Astrocyte of the hippocampus (primary cell): Measurements from ENCODE around the gene KLHL42.
A peak's percentile ranks its signal among the peaks of the same experiment; 100 is the strongest.

ENCODE experiments used
- DNase-seq: peaks from one replicate; pipeline ENCODE4 v3.0.0; 2011; ENCODE audit warnings: low read depth, low spot score

KLHL42 gene

DNA sequence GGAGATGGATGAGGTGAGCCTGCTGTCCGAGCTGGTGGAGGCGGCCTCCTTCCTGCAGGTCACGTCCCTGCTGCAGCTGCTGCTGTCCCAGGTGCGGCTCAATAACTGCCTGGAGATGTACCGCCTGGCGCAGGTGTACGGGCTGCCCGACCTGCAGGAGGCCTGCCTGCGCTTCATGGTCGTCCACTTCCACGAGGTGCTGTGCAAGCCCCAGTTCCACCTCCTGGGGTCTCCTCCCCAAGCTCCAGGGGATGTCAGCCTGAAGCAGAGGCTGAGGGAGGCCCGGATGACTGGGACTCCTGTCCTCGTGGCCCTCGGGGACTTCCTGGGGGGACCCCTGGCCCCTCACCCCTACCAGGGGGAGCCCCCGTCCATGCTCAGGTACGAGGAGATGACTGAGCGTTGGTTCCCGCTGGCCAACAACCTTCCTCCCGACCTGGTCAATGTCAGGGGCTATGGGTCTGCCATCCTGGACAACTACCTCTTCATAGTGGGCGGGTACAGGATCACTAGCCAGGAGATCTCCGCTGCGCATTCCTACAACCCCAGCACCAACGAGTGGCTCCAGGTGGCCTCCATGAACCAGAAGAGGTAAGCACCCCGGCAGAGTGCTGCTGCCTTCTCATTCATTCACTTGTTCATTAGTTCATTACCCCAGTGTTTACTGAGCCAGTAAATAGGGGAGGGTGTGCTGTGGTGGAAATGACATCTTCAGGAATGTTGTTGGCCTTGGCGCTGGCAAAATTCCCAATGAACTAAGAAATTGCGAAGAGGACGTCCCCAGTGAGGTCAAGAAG lies 777 bp downstream of the KLHL42 start:
- peak; percentile 69 for DNase-seq

DNA sequence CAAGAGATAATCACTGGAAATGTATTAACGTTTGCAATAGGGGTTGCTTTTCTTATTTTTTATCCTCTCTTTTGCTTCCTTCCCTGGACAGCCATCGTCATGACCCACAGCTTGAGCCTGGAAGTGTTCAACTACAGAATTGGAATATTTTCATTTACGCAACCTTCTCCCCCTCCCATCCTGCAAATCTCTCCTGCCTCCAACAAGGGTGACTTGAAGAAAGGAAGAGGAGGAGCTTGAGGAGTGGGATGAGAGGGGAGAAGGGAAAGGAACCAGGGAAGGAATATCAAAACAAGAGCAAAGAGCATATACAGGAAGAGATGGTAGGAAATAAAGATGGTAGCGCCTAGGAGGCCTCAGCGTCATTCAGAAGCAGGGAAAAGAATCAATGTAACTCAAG lies 1.6 kb downstream of the KLHL42 start:
- DNase-seq: peak; percentile 26

DNA sequence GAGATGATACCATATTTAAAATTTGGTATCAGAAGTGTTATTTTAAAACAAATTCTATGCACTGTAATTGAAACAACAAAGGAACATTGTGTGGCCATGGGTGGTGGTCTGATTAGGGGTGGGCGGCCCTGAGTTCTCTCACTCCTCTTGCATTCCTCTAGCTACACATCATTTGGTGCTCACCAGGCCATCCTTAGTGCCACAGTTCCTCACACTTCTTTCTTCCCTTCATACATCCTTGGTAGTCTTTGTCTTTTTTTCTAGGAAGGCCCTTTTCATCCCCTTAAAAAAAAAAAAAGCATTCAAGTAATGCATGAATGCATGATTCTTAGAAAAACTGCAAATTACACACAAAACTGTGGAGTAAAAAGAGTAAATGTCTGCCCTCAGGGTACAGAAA lies 2.4 kb downstream of the KLHL42 start:
- peak; percentile 16 for DNase-seq

DNA sequence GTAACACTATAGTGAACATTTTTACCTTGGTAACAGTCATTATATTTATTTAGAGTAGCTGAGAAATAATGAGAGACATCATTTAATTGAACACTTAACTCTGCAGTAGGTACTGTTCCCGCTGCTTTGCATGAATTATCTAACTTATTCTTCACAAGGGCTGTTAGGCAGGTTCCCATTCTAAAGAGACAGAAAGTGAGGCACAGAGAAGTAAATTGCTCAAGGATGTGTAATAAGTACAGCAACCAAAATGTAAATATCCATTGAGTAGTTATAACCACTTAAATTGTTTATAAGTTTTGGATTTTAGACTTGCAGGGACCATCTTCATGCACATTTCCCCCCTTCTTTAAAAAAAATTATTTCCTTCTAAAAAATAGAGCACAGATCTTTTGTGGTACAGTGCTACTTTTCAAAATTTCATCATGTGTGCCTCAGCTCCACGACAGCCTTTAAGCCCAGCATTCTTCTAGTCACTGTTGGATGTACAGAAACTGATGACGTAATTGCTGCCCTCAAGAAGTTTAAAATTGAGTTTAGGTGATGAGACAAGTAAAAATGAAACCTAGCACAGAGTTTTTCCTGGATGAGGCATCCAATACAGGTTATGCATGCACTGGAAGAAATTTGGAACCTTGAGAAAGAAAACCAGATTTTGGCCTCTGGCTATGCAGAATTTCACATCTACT lies 6.0 kb downstream of the KLHL42 start:
- DNase-seq: peak; percentile 24

DNA sequence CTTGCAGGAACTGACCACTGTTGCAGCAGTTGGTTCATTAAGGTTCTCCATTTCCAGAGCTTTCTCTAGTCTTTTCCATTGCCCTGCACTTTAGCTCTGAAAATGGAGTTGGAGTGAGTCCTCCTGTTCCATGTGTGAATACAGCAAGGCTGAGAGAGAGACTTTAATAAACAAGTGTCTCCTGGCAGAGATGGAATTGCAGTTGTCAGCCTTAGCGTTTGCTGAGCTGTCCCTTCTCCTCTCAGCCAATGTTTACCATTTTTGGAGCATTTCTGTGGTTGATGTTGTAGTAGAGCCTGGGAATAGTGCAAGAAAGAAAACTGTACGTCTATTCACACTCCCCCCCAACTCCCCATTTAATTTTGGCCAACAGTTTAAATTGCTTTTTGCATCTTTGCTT lies 7.5 kb downstream of the KLHL42 start:
- peak; percentile 60 for DNase-seq

DNA sequence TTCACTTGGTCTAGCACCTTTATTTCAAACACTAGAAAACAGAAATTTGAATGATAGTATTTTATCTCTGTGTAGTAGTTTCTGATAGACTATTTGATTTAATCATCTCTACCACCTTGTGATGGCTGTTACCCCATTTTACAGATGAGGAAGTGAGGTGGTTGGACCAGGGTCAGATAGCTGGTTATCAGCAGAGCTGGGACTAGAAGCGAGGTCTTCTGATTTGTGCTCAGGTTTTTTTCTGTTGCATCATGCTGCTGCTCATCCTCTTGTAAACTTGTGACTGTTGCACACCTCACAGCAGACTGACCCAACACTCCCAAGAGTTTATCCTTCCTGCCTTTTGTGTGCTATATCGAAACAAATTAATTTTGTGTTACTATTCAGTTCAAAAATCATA lies 10.1 kb downstream of the KLHL42 start:
- no peak for DNase-seq

DNA sequence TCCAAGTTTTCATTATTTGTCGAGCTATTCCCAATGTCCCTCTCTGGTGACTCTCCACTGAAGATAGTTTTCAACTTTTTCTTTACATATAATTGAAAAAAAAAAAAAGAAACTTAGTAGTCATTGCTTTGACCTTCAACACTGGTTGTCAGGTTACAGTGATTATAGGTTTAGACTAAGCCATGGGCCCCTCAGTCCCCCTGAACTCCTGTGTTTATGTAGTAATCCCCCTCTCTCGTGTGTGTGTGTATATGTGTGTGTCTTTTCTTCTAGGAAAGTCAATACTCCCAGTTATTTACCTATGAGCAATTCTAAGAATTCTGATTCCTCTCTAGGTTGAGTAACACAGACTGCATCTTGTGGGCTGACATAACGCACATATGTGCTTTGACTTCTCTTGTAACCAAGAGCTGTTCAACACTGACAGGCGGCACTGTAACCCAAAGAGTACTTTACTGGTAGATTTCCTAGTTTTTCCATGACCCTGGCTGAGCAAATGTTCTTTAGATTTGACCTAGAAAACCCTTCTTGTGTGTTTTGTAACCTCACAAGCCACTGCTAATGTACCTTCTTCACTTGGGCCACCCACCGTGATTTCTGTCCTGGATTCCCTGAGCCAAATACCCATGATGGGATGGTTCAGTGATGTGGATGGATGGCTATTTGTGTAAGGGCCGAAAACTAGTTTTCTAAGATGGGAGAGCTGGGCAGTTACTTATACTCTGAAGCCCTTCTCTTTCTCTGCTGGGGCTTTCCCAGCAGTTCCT lies 15.0 kb downstream of the KLHL42 start:
- DNase-seq: no peak

DNA sequence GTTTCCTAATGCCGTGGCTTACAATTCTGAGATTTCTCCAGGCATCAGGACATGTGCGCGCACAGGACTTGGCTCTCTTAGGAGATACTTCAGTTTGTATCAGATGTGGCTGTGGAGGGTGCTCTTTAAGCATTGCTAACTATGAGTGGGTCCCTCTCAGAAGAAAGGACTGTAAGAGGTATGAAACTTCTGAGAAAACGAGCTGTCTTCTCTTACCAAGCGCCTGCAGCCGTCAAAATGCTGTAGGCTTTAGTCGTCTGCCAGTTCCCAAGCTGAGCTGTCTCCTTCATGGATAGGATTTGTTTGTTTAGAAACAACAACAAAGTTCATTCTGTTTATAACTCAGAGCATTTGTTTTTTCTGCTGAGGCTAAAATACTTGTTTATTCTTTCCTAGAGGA lies 16.1 kb downstream of the KLHL42 start:
- DNase-seq: no peak

GRCh38 chr12:27797301-27798025 lies 17.4 kb downstream of the KLHL42 start:
- no peak for DNase-seq

DNA sequence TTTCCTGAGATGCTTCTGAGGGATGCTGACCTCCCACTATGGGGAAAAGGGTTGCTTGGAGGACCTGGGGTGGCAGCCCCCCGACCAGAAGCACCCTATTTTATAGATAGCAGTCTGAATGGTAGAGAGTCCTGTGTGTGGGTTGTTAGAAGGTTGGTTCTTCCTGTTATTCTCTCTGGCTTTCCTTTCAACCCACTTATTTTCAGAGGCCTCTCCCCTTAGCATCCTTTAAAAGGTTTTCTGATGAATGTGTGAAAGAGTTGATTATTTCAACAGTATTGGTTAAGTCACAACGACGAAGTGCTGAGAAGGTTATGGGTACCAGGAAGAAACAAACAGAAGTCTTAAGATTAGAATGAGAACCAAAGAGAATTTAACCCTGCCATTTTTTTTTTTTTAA lies 20.8 kb downstream of the KLHL42 start:
- DNase-seq: no peak

DNA sequence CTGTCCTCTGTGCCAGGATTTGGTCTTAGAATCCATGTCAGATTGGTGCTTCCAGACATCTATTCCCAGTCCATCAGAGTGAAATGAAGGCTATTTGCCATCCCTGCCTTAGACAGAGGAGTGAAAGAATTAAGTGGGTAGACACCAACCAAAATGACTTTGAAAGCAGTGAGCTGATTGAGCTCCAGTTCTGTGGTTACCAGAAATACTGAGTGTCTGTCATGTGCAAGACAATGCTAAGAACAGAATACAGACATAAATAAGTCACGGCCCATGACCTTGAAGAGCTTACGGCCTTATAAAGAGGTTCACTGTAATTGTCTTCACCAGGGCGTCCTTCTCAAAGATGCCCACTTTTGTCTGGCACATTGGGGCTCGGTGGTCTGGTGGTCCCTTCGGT lies 21.6 kb downstream of the KLHL42 start:
- DNase-seq: no peak

DNA sequence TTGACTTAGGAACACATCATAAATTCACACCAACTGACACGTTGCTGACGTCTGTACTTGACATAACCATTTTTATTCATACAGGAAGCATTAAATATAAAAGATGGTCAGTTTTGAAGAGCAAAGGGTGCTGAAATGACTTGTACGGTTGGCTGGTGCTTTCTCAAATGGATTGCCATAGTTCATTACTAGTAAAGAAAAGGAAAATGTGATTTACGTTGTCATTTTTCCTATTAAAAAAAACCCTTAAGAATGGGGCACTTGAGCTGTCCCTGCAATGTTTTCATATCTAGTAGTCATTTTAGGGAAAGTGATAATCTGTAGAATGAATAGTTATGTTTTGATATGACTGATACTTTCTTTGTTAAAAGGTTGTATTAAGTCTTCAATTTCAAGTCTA lies 22.5 kb downstream of the KLHL42 start:
- no peak for DNase-seq

- no peak for DNase-seq
Observed at GRCh38 chr12:27802936-27803335, 22.9 kb downstream of the KLHL42 start.

DNA sequence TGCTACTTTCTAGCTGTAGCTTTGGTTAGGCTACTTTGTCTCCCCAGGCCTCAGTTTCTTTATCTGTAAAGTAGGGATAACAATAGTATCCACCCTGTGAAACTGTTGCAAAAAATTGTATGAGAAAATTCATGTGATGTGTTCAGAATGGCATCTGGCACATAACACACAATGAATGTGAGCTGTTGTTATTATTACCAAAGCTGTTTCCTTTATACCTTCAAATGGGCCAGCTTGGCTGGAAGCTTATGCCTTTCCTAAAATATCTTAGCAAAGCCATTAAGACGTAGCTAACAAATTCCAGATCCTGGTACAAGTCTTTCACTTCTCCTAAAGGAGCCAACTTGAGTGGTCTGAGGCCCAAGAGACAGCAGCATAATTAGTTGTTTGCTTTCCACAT lies 25.2 kb downstream of the KLHL42 start:
- no peak for DNase-seq

- DNase-seq: no peak
Observed at GRCh38 chr12:27806259-27806658, 26.2 kb downstream of the KLHL42 start.

- DNase-seq: no peak
Observed at GRCh38 chr12:27807063-27807703, 27.1 kb downstream of the KLHL42 start.

- no peak for DNase-seq
Observed at GRCh38 chr12:27808841-27809240, 28.8 kb downstream of the KLHL42 start.

DNA sequence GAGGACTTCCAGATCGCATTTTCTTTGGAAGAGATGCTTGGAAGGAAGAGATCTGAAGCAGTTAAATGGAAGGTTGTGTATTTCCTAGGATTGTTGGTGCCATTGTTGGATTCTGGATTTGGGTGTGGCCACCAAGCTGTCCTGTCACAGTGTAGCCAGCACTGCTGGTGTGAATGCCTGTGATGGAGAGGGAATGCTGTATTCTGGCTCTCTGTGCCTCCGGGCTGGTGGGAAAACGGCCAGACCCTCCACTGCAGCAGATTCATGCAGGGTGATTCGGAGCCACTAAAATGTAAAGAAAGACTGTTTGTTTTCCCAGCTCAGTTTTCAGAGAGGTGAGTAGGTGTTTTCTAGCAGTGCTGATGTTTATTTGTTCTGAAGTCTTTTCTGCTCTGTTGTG lies 30.7 kb downstream of the KLHL42 start:
- peak; percentile 42 for DNase-seq

DNA sequence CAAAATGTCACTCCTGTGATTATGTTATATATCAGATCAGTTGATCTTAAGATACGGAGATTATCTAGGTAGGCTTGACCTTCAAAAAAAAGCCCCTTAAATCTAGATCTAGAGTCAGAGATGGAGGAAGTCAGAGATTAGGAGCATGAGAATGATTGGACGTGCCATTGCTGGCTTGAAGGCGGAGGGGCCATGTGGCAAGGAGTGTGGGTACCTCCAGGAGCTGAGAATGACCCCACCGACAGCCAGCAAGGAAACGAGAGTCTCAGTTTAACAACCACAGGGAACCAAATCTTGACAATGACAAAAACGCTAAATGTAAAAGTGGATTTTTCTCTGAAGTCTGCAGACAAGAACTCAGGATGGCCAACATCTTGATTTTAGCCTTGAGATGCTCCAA lies 32.5 kb downstream of the KLHL42 start:
- DNase-seq: no peak

DNA sequence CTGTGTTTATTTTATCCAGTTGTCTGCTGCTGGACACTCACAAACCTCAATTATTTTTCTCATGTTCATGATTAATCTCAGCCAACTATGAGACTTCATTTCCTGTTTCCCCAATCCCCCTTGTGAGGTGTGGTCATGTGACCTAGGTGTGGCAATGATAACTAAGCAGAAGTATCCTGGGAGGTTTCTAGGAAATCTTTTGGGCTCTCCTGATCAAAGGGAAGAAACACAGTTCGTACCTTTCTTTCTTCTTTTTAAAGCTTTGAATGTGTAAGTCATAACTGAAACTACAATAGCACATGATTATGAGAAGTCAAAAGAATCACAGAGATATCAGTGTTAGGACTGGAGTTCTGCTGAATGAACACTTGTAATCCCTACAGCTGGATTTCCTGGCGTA lies 34.4 kb downstream of the KLHL42 start:
- DNase-seq: no peak

GRCh38 chr12:27814851-27815591 lies 35.0 kb downstream of the KLHL42 start:
- DNase-seq: no peak
